ENCODE data around the gene TULP1.

DNA sequence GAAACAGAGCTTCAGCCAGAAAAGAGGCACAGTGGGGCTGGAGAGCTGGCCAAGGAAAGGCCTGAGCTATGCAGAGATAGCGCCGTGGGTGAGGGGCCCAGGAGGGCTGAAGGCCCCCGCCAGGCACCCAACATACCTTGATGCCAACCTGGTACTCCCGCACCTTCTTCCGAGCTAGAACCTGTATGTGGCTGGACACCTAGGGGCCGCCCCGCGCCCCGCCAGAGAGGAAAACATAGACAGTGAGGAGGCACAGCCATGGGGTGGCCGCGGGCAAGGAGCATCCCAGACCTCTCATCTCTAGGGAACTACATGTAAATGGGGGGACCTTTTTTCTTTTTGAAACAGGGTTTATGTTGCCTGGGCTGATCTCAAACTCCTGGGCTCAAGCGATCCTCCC lies 32.5 kb downstream of the TULP1 start:
- no peak for TF ChIP-seq POLR2A (IDR thresholded peaks at IDR 0.05)
- TF ChIP-seq, protein P1, sequence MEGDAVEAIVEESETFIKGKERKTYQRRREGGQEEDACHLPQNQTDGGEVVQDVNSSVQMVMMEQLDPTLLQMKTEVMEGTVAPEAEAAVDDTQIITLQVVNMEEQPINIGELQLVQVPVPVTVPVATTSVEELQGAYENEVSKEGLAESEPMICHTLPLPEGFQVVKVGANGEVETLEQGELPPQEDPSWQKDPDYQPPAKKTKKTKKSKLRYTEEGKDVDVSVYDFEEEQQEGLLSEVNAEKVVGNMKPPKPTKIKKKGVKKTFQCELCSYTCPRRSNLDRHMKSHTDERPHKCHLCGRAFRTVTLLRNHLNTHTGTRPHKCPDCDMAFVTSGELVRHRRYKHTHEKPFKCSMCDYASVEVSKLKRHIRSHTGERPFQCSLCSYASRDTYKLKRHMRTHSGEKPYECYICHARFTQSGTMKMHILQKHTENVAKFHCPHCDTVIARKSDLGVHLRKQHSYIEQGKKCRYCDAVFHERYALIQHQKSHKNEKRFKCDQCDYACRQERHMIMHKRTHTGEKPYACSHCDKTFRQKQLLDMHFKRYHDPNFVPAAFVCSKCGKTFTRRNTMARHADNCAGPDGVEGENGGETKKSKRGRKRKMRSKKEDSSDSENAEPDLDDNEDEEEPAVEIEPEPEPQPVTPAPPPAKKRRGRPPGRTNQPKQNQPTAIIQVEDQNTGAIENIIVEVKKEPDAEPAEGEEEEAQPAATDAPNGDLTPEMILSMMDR (IDR thresholded peaks at IDR 0.05 in 8 of 11, conservative IDR thresholded peaks at IDR 0.05 in 3 of 11), result no peak
- TF ChIP-seq POLR2AphosphoS5 (IDR thresholded peaks at IDR 0.05), result no peak
